Left renal cortex interstitium (tissue), 4 donors: ENCODE data around the gene CDC5L. TPM values are rescaled to one million over a fixed set of nuclear protein-coding genes. Genes with fewer than 3 reads are reported as not detected.

Experiments used
- DNase-seq, 4 donors: peaks; one replicate each; pipeline ENCODE4 v3.0.0-alpha.2; 2013; ENCODE audit warnings: low read depth in 4 of 4, low spot score in 2 of 4, missing footprints in 1 of 4
- polyA plus RNA-seq, 4 donors: library from polyadenylated mRNA; unstranded; fragments of 120-200 nt; gene quantifications; one replicate each; pipeline ENCODE4 v1.2.1, GENCODE V29; 2013; ENCODE audit not compliant: insufficient read length in 4 of 4

Gene CDC5L
- polyA plus RNA-seq, 4 donors, result 36.6 to 45.0 (median 40.7) TPM

- DNase-seq, result no peak
These were observed 106.5 kb downstream of the CDC5L start for GRCh38 chr6:44494011-44494501.

DNA sequence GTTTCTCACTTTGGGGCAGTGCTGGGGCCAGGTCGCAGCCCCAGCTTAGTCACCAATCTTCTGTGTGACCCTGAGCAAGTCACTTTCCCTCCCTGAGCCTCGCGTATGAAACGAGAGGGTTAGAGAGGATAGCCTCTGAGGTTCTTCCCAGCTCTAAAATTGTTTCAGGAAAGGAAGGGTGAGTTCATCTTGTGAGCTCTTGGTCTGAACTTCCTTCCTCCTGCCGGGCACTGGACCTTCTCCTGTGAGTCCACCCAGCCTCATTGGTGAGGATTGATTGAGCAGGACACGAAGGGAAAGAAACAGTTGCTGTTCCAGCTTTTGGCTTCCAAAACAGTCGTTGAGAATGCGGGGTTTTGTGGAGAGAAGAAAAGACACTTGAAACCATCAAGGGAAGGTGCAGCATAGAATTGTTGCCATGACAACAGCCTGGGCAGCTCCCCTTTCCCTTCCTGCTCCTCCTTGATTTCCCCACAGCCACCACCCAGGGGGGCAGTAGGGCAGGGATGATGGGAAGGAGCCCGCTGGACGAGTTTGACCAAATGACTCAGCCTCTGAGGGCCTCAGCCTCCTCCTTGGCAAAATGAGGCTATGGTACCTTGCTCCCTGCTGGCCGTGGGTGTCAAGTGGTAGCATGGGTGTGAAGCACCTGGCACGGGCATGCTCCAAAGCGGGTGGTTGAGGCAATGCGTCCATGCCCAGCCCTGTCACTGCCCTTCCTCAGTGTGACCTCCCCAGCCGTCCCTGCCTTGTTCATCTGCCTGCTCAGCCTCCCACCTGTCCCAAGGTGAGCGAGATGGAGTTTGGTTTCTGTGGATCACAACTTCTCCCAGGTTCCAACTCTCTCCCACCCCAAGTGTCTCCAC, 107.8 kb downstream of the CDC5L start:
- DNase-seq, result no peak

DNA sequence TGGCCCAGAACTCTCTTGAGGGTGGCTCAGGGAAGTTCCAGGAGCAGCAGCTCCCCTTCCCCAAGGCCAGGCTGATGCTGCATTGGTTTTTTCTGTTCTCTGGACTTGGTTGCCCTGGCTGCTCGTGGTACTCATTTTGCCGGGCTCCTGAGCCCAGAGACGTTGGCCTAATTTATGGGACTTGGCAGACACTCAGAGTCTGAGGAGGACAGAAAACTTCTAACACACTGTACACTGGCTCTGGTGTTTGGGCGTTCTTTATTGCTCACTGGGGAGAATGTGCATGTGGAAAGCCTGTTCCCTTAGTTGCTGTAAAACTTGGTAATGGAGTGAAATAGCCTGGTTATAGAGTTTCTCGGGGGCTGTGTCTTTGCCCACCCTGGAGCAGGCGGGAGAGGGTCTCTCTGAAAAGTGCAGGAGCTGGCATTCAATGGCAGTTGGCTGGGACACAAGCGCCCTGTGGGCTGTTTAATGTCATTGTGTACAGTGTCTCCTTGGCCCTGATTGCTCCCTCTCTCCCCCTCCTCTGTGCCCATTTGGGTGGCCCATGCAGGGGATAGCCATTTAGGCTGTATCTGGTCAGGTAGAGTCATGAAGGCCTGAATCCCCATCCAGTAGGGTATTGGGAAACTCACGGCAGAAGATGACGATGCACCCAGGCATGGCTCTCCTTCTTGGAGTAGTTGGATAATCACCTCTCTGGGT, 109.3 kb downstream of the CDC5L start:
- no peak for DNase-seq

DNA sequence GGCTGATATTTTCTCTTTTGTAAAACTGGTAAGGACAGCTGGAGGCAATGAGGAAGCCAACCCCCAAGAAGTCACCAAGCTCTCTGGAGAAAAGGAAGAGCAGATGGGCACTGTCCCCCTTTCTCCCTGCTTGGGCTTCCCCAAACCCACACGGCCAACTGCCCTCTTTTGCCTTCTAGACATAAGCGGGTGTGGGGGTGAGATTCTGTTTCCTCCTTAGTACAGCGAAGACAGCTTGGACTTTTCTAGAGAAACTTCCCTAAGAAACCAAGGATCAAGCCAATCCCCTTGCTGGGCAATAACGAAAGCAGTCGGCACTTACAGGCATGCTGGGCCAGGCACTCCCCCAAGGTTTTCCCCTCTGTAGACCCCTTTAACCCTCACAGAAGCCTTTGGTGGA, 110.3 kb downstream of the CDC5L start:
- DNase-seq, result no peak

DNA sequence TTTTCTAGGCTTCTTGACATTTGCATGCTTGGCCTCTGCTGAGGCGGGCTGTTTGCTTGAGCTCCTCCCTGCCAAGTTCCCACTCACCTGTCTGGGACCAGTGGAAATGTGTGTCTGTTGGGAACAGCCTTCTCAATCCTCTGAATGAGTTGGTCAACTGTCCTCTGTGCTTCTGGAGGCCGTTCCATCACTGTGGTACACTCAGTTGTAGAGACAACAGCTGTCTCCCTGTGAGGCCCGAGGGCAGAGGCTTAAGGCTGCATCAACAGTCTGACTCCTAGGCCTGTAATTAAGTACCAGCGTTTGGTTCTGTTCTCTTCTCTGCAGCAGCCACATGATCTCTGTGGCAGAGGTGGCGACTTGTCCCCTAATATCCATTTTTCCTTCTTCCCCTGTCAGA, 110.9 kb downstream of the CDC5L start:
- no peak for DNase-seq

GRCh38 chr6:44499609-44500008, 112.1 kb downstream of the CDC5L start:
- no peak for DNase-seq

Other genes starting within 250 kb of the CDC5L start
- gene CAPN11, start 228.9 kb upstream of the CDC5L start, polyA plus RNA-seq, result under 1 TPM in 3 of 4 donors, not detected in 1; 0.14 to 0.38 (median 0.16) TPM
- 1 to 10 TPM in 1 of 4 donors, under 1 TPM in 3; 0.38 to 1.0 (median 0.57) TPM for gene MYMX, start 170.8 kb upstream of the CDC5L start, polyA plus RNA-seq
- 10 to 100 TPM; 34.1 to 37.4 (median 35.7) TPM for gene SLC29A1, start 164.1 kb upstream of the CDC5L start, polyA plus RNA-seq
- gene HSP90AB1, start 140.6 kb upstream of the CDC5L start, polyA plus RNA-seq, result 1,000 to 10,000 TPM; 1,095 to 1,303 (median 1,164) TPM
- 10 to 100 TPM; 48.9 to 68.1 (median 58.1) TPM for gene SLC35B2, start 130.2 kb upstream of the CDC5L start, polyA plus RNA-seq
- 10 to 100 TPM in 2 of 4 donors, 1 to 10 TPM in 2; 9.1 to 14.1 (median 11.1) TPM for gene NFKBIE, start 122.2 kb upstream of the CDC5L start, polyA plus RNA-seq
- 1 to 10 TPM in 2 of 4 donors, under 1 TPM in 2; 0.41 to 1.4 (median 0.98) TPM for gene TMEM151B, start 117.3 kb upstream of the CDC5L start, polyA plus RNA-seq
- 10 to 100 TPM; 12.2 to 23.5 (median 16.9) TPM for gene AARS2, start 74.4 kb upstream of the CDC5L start, polyA plus RNA-seq
- gene SPATS1, start 45.1 kb upstream of the CDC5L start, polyA plus RNA-seq, result not detected